Calu3 (cell line): Measurements from ENCODE around the gene TPP2. TPM values are rescaled to one million over a fixed set of nuclear protein-coding genes. Genes with fewer than 3 reads are reported as not detected.

Experiments
- BruUV-seq: library from RNA; stranded (reverse); fragments of 400-500 nt; replicated peaks from 2 replicates; lab custom pipeline; 2021; lab: Mats Ljungman, UMichigan
- CTCF ChIA-PET: fragments of 300-600 bp; sonication (Branson Sonifier 250); formaldehyde crosslinking; loops from one replicate; lab custom pipeline; 2022; ENCODE audit warnings: antibody characterized with exemption; lab: Charles Lee
- DNase-seq: peaks from one replicate; pipeline ENCODE4 v3.0.0; 2022
- H3K27ac Mint-ChIP-seq: one replicate; pipeline ENCODE4 v1.8.0; 2022; ENCODE audit warnings: mixed read lengths; ENCODE audit not compliant: unreplicated experiment
- H3K27me3 Mint-ChIP-seq: one replicate; pipeline ENCODE4 v1.8.0; 2022; ENCODE audit warnings: mixed read lengths; ENCODE audit not compliant: unreplicated experiment
- H3K36me3 Mint-ChIP-seq: one replicate; pipeline ENCODE4 v1.8.0; 2022; ENCODE audit warnings: mild to moderate bottlenecking, moderate library complexity, mixed read lengths; ENCODE audit not compliant: insufficient read depth, unreplicated experiment
- H3K4me1 Mint-ChIP-seq: one replicate; pipeline ENCODE4 v1.8.0; 2022; ENCODE audit warnings: mild to moderate bottlenecking, low read depth, mixed read lengths; ENCODE audit not compliant: unreplicated experiment
- H3K4me3 Mint-ChIP-seq: one replicate; pipeline ENCODE4 v1.8.0; 2022; ENCODE audit warnings: mild to moderate bottlenecking, low read depth, moderate library complexity, mixed read lengths; ENCODE audit not compliant: unreplicated experiment
- H3K9me3 Mint-ChIP-seq: one replicate; pipeline ENCODE4 v1.8.0; 2022; ENCODE audit warnings: low read depth, mixed read lengths; ENCODE audit not compliant: unreplicated experiment
- CTCF ChIP-seq: fragments of 200-600 bp; IDR thresholded peaks from one replicate; pipeline ENCODE4 v1.8.0; 2022; ENCODE audit warnings: antibody characterized with exemption; ENCODE audit not compliant: unreplicated experiment
- intact Hi-C: fragments of 100-400 bp; cut with micrococcal nuclease; formaldehyde crosslinking; loops from one replicate; pipeline ENCODE4 v1.10.0; 2022; ENCODE audit not compliant: unreplicated experiment
- total RNA-seq: library from RNA; stranded (reverse); gene quantifications from 2 replicates; pipeline ENCODE4 v1.2.3, GENCODE V29; 2022

Gene TPP2
- total RNA-seq, 1 experiment from 2014 or later, result 17.3 TPM

- no peak overlapping the region for H3K27ac Mint-ChIP-seq
- no TSS peak for BruUV-seq
- TF ChIP-seq CTCF, result no peak
- intact Hi-C loops, result no loop called here
- no peaks in the 10 kb centered on the region for H3K9me3 Mint-ChIP-seq
- H3K36me3 Mint-ChIP-seq, result no peaks in the 10 kb centered on the region
- H3K4me3 Mint-ChIP-seq, result no peak overlapping the region
- no peaks in the 10 kb centered on the region for H3K4me1 Mint-ChIP-seq
- H3K27me3 Mint-ChIP-seq, result no peaks in the 10 kb centered on the region
- no peak for DNase-seq
- CTCF ChIA-PET, result interaction anchor here (1.6 kb wide), 1 partner anchor 13 kb away, joined by 3 read pairs; no protein-coding TSS in a partner anchor
Measured at GRCh38 chr13:102642475-102642874, 45.7 kb downstream of the TPP2 start.

GRCh38 chr13:102643656-102644055, 46.9 kb downstream of the TPP2 start:
- CTCF ChIA-PET, result interaction anchor here (1.6 kb wide), 1 partner anchor 11 kb away, joined by 3 read pairs; no protein-coding TSS in a partner anchor

GRCh38 chr13:102645701-102646100, 48.9 kb downstream of the TPP2 start:
- Mint-ChIP-seq H3K4me1 (no peaks in the 10 kb centered on the region), H3K36me3 (no peaks in the 10 kb centered on the region), H3K4me3 (no peak overlapping the region), H3K27me3 (no peaks in the 10 kb centered on the region), H3K27ac (no peak overlapping the region), H3K9me3 (no peaks in the 10 kb centered on the region)
- intact Hi-C loops, result no loop called here
- no peak for TF ChIP-seq CTCF
- BruUV-seq, result no TSS peak
- CTCF ChIA-PET, result no interaction called here
- DNase-seq, result no peak

More at GRCh38 chr13:102643656-102644055, 46.9 kb downstream of the TPP2 start:
- no TSS peak for BruUV-seq
- no peaks in the 10 kb centered on the region for H3K36me3 Mint-ChIP-seq
- no peak overlapping the region for H3K27ac Mint-ChIP-seq
- DNase-seq, result no peak
- no peaks in the 10 kb centered on the region for H3K27me3 Mint-ChIP-seq
- H3K4me1 Mint-ChIP-seq, result no peaks in the 10 kb centered on the region
- H3K4me3 Mint-ChIP-seq, result no peak overlapping the region
- no peak for TF ChIP-seq CTCF
- intact Hi-C loops, result no loop called here
- no peaks in the 10 kb centered on the region for H3K9me3 Mint-ChIP-seq

- H3K36me3 Mint-ChIP-seq, result no peaks in the 10 kb centered on the region
- H3K4me3 Mint-ChIP-seq, result no peak overlapping the region
- H3K27ac Mint-ChIP-seq, result no peak overlapping the region
- no peak for DNase-seq
- H3K4me1 Mint-ChIP-seq, result no peaks in the 10 kb centered on the region
- BruUV-seq, result no TSS peak
- no peaks in the 10 kb centered on the region for H3K9me3 Mint-ChIP-seq
- CTCF ChIA-PET, result no interaction called here
- TF ChIP-seq CTCF, result no peak
- intact Hi-C loops, result no loop called here
- no peaks in the 10 kb centered on the region for H3K27me3 Mint-ChIP-seq
Measured at GRCh38 chr13:102648046-102648445, 51.3 kb downstream of the TPP2 start.
